ENCODE data around the gene DCC.

Gene DCC

GRCh38 chr18:52598921-52599320, 258.9 kb downstream of the DCC start:
- DNase-seq (ENCODE audit: low spot score) = no peak

DNA sequence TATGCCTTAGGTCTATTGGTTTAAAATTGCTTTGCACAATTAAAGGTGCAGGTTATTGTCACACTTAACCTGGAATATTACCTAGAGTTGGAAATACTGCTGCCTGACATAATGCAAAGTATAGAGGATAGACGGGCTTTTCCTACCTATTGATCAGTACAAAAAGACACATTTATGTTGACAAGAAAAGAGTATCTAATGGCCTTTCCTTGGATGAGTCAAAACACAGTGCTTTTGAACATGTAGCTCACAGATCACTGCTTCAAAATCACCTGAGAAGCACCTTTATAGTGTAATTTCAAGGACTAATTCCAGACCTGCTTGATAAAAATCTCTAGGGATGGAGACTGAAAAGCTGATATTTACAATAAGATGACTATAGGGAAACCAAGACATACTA, 262.8 kb downstream of the DCC start:
- no peak for DNase-seq (ENCODE audit: low spot score)

- DNase-seq (ENCODE audit: low spot score) = no peak
Measured at GRCh38 chr18:52605345-52605744, 265.3 kb downstream of the DCC start.

- DNase-seq (ENCODE audit: low spot score) = no peak
Measured at GRCh38 chr18:52607985-52608384, 268.0 kb downstream of the DCC start.

GRCh38 chr18:52610451-52611115, 270.6 kb downstream of the DCC start:
- DNase-seq (ENCODE audit: low spot score) = no peak

DNA sequence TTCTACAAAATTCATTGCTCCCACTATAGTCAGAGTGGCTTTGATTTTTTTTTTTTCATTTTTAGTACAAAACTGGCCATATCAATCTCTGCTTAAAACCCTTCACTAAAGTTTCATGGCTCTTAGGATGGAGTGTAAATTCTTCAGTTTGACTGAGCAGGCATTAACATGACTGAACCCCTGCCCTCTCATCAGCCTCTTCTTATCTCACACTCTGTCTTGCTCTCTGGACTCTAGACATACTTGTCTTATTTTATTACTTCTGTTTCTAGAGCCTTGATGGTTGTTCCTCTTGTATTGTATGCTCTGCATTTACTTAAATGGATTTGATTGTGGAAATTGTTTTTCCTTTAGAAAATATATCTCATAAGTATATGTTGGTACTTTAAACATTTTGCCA, 272.4 kb downstream of the DCC start:
- DNase-seq (ENCODE audit: low spot score) = no peak

GRCh38 chr18:52615321-52615720, 275.3 kb downstream of the DCC start:
- no peak for DNase-seq (ENCODE audit: low spot score)

GRCh38 chr18:52615943-52616342, 275.9 kb downstream of the DCC start:
- no peak for DNase-seq (ENCODE audit: low spot score)

- no peak for DNase-seq (ENCODE audit: low spot score)
Measured at GRCh38 chr18:52617931-52618330, 277.9 kb downstream of the DCC start.

DNA sequence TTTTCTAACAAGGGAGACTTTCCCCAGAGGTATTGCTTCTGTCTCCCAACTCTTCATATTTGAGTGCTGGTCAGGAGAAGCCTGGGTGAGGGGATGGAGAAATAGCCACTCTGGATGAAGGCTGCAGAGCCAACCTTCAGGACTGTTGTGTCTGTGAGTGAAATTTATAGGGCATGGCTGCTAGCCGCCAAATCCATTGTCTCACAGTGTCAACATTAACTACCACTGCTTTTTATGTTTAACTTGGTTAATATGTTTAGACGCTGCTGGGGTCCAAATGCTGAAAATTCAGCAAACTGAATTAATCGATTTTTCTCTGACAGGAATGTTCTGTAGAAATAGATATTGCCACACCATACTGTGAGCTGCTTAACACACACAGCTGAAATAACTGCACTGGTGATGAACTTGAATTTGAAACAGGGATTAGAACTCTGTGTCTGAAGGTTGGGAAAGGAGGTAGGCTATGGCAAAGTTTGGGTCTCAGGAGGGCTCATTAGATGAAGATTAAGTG, 281.0 kb downstream of the DCC start:
- DNase-seq (ENCODE audit: low spot score) = no peak

- no peak for DNase-seq (ENCODE audit: low spot score)
Measured at GRCh38 chr18:52624702-52625101, 284.7 kb downstream of the DCC start.

- DNase-seq (ENCODE audit: low spot score) = no peak
Measured at GRCh38 chr18:52636536-52636935, 296.5 kb downstream of the DCC start.

GRCh38 chr18:52648201-52648600, 308.2 kb downstream of the DCC start:
- DNase-seq (ENCODE audit: low spot score) = no peak

DNA sequence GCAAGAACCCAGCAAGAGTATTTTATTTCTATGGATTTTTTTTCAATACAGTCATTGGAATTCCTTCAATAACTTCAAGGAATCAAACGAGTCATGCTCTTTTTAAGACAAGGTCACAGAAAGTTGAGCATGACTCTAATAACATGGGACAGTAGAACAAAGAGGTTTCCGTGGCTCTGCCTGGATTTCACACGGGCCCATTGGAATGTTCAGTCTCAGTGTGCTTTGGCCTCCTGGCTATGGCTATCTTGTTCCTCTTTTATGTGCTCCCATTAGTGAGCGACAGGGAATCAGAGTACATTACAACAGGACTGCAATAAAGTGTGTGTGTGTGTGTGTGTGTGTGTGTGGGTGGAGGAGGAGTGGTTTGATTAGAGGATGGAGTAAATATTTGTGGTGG, 312.4 kb downstream of the DCC start:
- no peak for DNase-seq (ENCODE audit: low spot score)

DNA sequence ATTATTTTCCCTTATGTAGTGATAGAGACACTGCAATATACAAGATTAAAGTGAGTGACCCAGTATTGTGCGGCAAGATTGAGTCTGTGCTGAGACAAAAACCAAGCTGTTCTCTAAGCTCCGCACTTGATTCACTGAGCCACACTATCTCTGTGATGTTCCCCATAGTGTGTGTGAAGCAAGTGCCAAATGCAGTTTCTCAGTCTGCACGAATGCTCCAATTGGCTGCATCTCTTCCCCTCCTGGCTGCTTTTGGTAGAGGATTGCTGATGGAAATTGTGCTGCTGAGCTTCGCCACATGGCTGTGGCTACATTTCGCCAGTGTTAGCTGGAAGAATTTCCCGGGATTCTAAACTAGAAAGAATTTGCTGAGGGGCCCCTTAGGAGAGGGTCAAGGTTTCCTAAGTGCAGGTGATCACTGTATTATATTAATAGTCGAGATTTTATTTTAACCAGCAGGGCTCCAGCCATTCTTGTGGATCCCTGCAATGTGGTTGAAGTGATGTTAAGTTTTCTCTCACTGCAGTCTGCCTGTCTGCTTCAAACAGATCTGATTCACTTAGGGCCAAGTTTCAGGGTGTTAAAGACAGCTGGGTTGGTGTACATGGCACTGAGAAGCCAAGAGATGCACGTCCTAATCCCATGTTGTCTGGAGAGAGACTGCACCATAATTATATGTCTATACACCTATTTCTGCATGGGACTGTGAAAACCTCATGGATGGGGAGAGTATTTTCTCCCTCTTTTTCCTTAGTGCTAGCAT, 317.2 kb downstream of the DCC start:
- DNase-seq (ENCODE audit: low spot score) = no peak

GRCh38 chr18:52667463-52668065, 327.6 kb downstream of the DCC start:
- no peak for DNase-seq (ENCODE audit: low spot score)

DNA sequence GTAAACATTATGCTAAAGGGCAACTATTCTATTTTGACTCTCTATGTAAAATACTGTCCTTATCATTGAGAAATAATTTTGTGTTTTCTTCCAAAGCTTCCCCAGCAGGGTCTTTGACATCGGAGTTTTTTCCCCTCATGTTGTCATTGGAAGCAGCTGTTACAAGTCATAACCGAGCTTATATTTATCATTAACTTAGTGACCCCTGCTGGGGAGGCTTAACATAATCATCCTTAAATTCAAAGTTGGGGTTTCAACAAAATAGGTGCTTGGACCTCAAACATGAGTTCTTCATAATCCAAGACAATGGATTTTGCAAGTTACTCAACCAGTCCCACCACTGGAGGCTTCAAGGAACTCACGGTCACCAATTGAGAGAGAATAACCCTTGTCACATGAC, 330.9 kb downstream of the DCC start:
- DNase-seq (ENCODE audit: low spot score) = no peak

- no peak for DNase-seq (ENCODE audit: low spot score)
Measured at GRCh38 chr18:52678034-52678433, 338.0 kb downstream of the DCC start.

GRCh38 chr18:52678551-52678950, 338.6 kb downstream of the DCC start:
- DNase-seq (ENCODE audit: low spot score) = no peak

GRCh38 chr18:52679354-52679753, 339.4 kb downstream of the DCC start:
- no peak for DNase-seq (ENCODE audit: low spot score)

DNA sequence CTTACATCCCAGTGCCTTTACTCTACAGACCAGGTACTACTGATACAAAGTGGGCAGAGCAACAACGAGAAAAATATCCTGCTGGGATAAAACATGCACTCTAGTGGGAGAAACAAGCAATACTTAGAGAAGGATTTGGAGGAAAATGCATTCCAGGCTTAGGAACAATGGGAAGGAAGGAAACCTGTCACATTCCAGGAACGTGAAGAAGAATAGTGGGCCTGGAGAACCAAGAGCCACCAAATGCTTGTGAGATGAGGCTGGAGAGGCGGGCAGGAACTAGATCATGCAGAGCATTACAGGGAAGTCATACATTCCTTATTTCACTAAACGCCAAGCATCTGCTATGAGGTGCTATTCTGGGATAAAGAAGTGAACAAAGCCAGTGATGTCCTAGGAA, 342.3 kb downstream of the DCC start:
- DNase-seq (ENCODE audit: low spot score) = no peak

DNA sequence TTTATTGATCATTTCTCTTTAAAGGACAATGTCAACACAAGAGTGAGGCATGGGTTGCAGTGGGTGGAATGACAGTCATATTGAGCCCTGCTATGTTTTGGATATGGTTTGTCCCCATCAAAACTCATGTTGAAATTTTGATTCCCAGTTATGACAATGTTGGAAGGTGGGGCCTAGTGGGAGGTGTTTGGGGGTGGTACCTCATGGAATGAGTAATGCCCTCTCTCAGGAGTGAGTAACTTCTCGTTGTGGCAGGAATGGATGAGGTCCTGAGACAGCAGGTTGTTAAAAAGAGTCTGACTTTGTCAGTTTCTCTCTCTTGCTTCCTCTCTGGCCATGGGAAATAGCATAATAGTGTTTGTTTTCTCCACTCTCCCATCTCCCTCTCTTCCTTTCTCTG, 345.3 kb downstream of the DCC start:
- no peak for DNase-seq (ENCODE audit: low spot score)

GRCh38 chr18:52691841-52692240, 351.8 kb downstream of the DCC start:
- no peak for DNase-seq (ENCODE audit: low spot score)

All from germinal center (tissue), 1 donor.